GM23338 (cell line): ENCODE measurements around the gene ANTXR2. TPM values are rescaled to one million over a fixed set of nuclear protein-coding genes. Genes with fewer than 3 reads are reported as not detected.

Experiments used
- ATAC-seq: fragments of 200-7000 bp; cut with Tn5 transposase; 3 replicates; pipeline ENCODE4 v1.9.1; 2020
- DNase-seq: peaks from one replicate; pipeline ENCODE4 v3.0.0-alpha.2; 2015; ENCODE audit warnings: low spot score
- H2AFZ ChIP-seq: fragments of 200-600 bp; sonication (generic); 2 replicates; pipeline ENCODE4 v1.8.0; 2016; ENCODE audit warnings: antibody characterized with exemption, mild to moderate bottlenecking, moderate library complexity
- H3F3A ChIP-seq: fragments of 200-600 bp; sonication (generic); replicated peaks from 2 replicates; pipeline ENCODE4 v1.8.0; 2017; ENCODE audit warnings: antibody characterized with exemption, mixed run types, low read depth
- H3K27ac ChIP-seq: fragments of 200-600 bp; sonication (generic); 2 replicates; pipeline ENCODE4 v1.6.1; 2016; ENCODE audit warnings: low read depth
- H3K27me3 ChIP-seq: fragments of 200-600 bp; sonication (generic); 2 replicates; pipeline ENCODE4 v1.8.0; 2016; ENCODE audit warnings: mild to moderate bottlenecking, mixed run types, moderate library complexity; ENCODE audit not compliant: insufficient read depth
- H3K36me3 ChIP-seq: fragments of 200-600 bp; sonication (generic); 2 replicates; pipeline ENCODE4 v1.8.0; 2016; ENCODE audit warnings: mild to moderate bottlenecking; ENCODE audit not compliant: insufficient read depth
- H3K4me1 ChIP-seq: fragments of 200-600 bp; sonication (generic); 2 replicates; pipeline ENCODE4 v1.8.0; 2016; ENCODE audit warnings: mild to moderate bottlenecking, moderate library complexity; ENCODE audit not compliant: insufficient read depth
- H3K4me2 ChIP-seq: fragments of 200-600 bp; sonication (generic); 2 replicates; pipeline ENCODE4 v1.7.1; 2017; ENCODE audit warnings: mixed run types
- H3K4me3 ChIP-seq: fragments of 200-600 bp; sonication (generic); 2 replicates; pipeline ENCODE4 v1.6.1; 2016; ENCODE audit warnings: mixed run types
- H3K79me2 ChIP-seq: fragments of 200-600 bp; sonication (generic); replicated peaks from 2 replicates; pipeline ENCODE4 v1.8.0; 2017; ENCODE audit warnings: mild to moderate bottlenecking; ENCODE audit not compliant: insufficient read depth
- H3K9me2 ChIP-seq: fragments of 200-600 bp; sonication (generic); 2 replicates; pipeline ENCODE4 v1.8.0; 2017; ENCODE audit not compliant: insufficient read depth
- H4K20me1 ChIP-seq: fragments of 200-600 bp; sonication (generic); replicated peaks from 2 replicates; pipeline ENCODE4 v1.8.0; 2017; ENCODE audit warnings: mild to moderate bottlenecking; ENCODE audit not compliant: insufficient read depth
- H3K27ac Mint-ChIP-seq: 2 replicates; pipeline ENCODE4 v1.8.0; 2020; ENCODE audit warnings: inconsistent platforms, mild to moderate bottlenecking, moderate library complexity, mixed read lengths
- H3K27me3 Mint-ChIP-seq: 3 replicates; pipeline ENCODE4 v1.8.0; 2022; ENCODE audit warnings: low read depth, mild to moderate bottlenecking, moderate library complexity, mixed read lengths, inconsistent platforms; ENCODE audit not compliant: insufficient read depth, poor library complexity
- H3K36me3 Mint-ChIP-seq: 3 replicates; pipeline ENCODE4 v1.8.0; 2021; ENCODE audit warnings: low read depth, mild to moderate bottlenecking, inconsistent platforms, moderate library complexity, mixed read lengths
- H3K4me1 Mint-ChIP-seq: 3 replicates; pipeline ENCODE4 v1.8.0; 2020; ENCODE audit warnings: mild to moderate bottlenecking, inconsistent platforms, mixed read lengths
- H3K4me3 Mint-ChIP-seq: 3 replicates; pipeline ENCODE4 v1.8.0; 2021; ENCODE audit warnings: moderate library complexity, mild to moderate bottlenecking, inconsistent platforms, mixed read lengths
- H3K9me3 Mint-ChIP-seq: 3 replicates; pipeline ENCODE4 v1.8.0; 2020; ENCODE audit warnings: moderate library complexity, mild to moderate bottlenecking, inconsistent platforms, mixed read lengths
- CREB1 ChIP-seq: fragments of 250-450 bp; sonication (Bioruptor Pico); IDR thresholded peaks from 2 replicates; pipeline ENCODE4 v1.5.0; 2020; ENCODE audit warnings: low read depth, mild to moderate bottlenecking, moderate library complexity
- CTCF ChIP-seq, 2 experiments: fragments of 200-600 bp in 1 of 2; sonication (generic) in 1 of 2; conservative IDR thresholded peaks; 2 replicates each; pipeline versions ENCODE4 v1.5.1 to v1.6.1; 2016 to 2017; ENCODE audit warnings: antibody characterized with exemption in 2 of 2, low read depth in 2 of 2, mild to moderate bottlenecking in 2 of 2, moderate library complexity in 1 of 2
- ETS1 ChIP-seq: IDR thresholded peaks from 2 replicates; pipeline ENCODE4 v1.6.1; 2016; ENCODE audit warnings: antibody characterized with exemption
- EZH2 ChIP-seq: fragments of 200-600 bp; sonication (generic); IDR thresholded peaks from one replicate; pipeline ENCODE4 v1.8.0; 2017; ENCODE audit warnings: antibody characterized with exemption, mild to moderate bottlenecking, low read depth; ENCODE audit not compliant: unreplicated experiment
- EZH2phosphoT487 ChIP-seq: fragments of 200-600 bp; sonication (generic); IDR thresholded peaks from one replicate; pipeline ENCODE4 v1.8.1; 2018; ENCODE audit warnings: antibody characterized with exemption; ENCODE audit not compliant: unreplicated experiment
- JUNB ChIP-seq: IDR thresholded peaks from one replicate; pipeline ENCODE4 v1.6.1; 2016; ENCODE audit warnings: antibody characterized with exemption; ENCODE audit not compliant: unreplicated experiment
- NANOG ChIP-seq: IDR thresholded peaks from 2 replicates; pipeline ENCODE4 v1.6.1; 2016; ENCODE audit warnings: antibody characterized with exemption, borderline replicate concordance
- STAT1 ChIP-seq: IDR thresholded peaks from one replicate; pipeline ENCODE4 v1.6.1; 2016; ENCODE audit warnings: antibody characterized with exemption; ENCODE audit not compliant: unreplicated experiment
- ZNF114 ChIP-seq: fragments of 250-450 bp; sonication (Bioruptor Pico); IDR thresholded peaks from 2 replicates; pipeline ENCODE4 v1.5.0; 2020; ENCODE audit warnings: mild to moderate bottlenecking, moderate library complexity
- ZNF331 ChIP-seq: fragments of 250-450 bp; sonication (Bioruptor Pico); IDR thresholded peaks from 2 replicates; pipeline ENCODE4 v1.5.0; 2020; ENCODE audit warnings: low read depth, mild to moderate bottlenecking, moderate library complexity
- ZNF462 ChIP-seq: fragments of 250-450 bp; sonication (Bioruptor Pico); IDR thresholded peaks from 2 replicates; pipeline ENCODE4 v1.5.0; 2020; ENCODE audit warnings: mild to moderate bottlenecking, moderate library complexity
- polyA plus RNA-seq: library from polyadenylated mRNA; unstranded; fragments of >200 nt; fragmentation: Nextera tagmentation; extraction: Ambion mirVana; gene quantifications from 2 replicates; pipeline ENCODE4 v1.2.1, GENCODE V29; 2016
- total RNA-seq: library from RNA; depleted of rRNA; stranded (reverse); fragments of >200 nt; shearing (Covaris generic); gene quantifications from 2 replicates; pipeline ENCODE4 v1.2.3, GENCODE V29; 2014

Gene ANTXR2
- total and polyA plus RNA-seq, 2 experiments from 2014 or later = 2.0 to 5.3 TPM

GRCh38 chr4:80035336-80035735 is 37.7 kb downstream of the ANTXR2 start:
- Histone ChIP-seq H3K27me3 (no peaks in the 10 kb centered on the region), H3K9me2 (no peaks in the 10 kb centered on the region), H3K4me1 (no peaks in the 10 kb centered on the region), H2AFZ (no peak overlapping the region), H3K4me3 (no peak overlapping the region), H3K4me2 (no peak overlapping the region), H3F3A (no peaks in the 10 kb centered on the region), H3K79me2 (no peaks in the 10 kb centered on the region), H3K36me3 (no peaks in the 10 kb centered on the region), H4K20me1 (no peaks in the 10 kb centered on the region), H3K27ac (no peak overlapping the region)
- Mint-ChIP-seq H3K9me3 (no peaks in the 10 kb centered on the region), H3K36me3 (no peaks in the 10 kb centered on the region), H3K27me3 (no peaks in the 10 kb centered on the region), H3K27ac (no peak overlapping the region), H3K4me3 (no peak overlapping the region), H3K4me1 (no peaks in the 10 kb centered on the region)
- DNase-seq (no peak), ATAC-seq (no peak)
- no peak for TF ChIP-seq STAT1
- TF ChIP-seq ETS1 = no peak
- no peak for TF ChIP-seq ZNF331 (CRISPR knock-in tag)
- no peak for TF ChIP-seq CREB1 (CRISPR knock-in tag)
- TF ChIP-seq CTCF (conservative IDR thresholded peaks at IDR 0.05; ENCODE audit: low read depth in 2 of 2) = no peak
- TF ChIP-seq JUNB = no peak
- TF ChIP-seq EZH2phosphoT487 = no peak
- no peak for TF ChIP-seq ZNF462
- no peak for TF ChIP-seq EZH2
- no peak for TF ChIP-seq ZNF114
- no peak for TF ChIP-seq NANOG
